H9 (cell line): ENCODE results near the gene DYRK1B. TPM values are rescaled to one million over a fixed set of nuclear protein-coding genes. Genes with fewer than 3 reads are reported as not detected.

ENCODE experiments used
- DNase-seq: peaks from one replicate; pipeline ENCODE4 v3.0.0-alpha.2; 2017
- H2AFZ ChIP-seq: one replicate; pipeline ENCODE4 v1.6.1; 2013; ENCODE audit warnings: mild to moderate bottlenecking, low read length, control low read depth, moderate library complexity
- H2AK5ac ChIP-seq: 2 replicates; pipeline ENCODE4 v1.6.1; 2013; ENCODE audit warnings: low read length, control low read depth, mixed read lengths; ENCODE audit not compliant: insufficient read length
- H2BK120ac ChIP-seq: one replicate; pipeline ENCODE4 v1.6.1; 2013; ENCODE audit warnings: low read depth, mild to moderate bottlenecking, low read length, control low read depth, inconsistent platforms; ENCODE audit not compliant: poor library complexity, severe bottlenecking
- H2BK12ac ChIP-seq: 2 replicates; pipeline ENCODE4 v1.6.1; 2013; ENCODE audit warnings: low read length, control low read depth, mixed read lengths, low read depth; ENCODE audit not compliant: insufficient read length
- H2BK15ac ChIP-seq: 2 replicates; pipeline ENCODE4 v1.6.1; 2013; ENCODE audit warnings: low read depth, low read length, control low read depth
- H2BK20ac ChIP-seq: one replicate; pipeline ENCODE4 v1.6.1; 2013; ENCODE audit warnings: low read depth, mild to moderate bottlenecking, low read length, control low read depth, inconsistent platforms; ENCODE audit not compliant: poor library complexity, severe bottlenecking
- H2BK5ac ChIP-seq: 2 replicates; pipeline ENCODE4 v1.6.1; 2013; ENCODE audit warnings: low read length, control low read depth, mixed read lengths; ENCODE audit not compliant: insufficient read length
- H3K14ac ChIP-seq: 2 replicates; pipeline ENCODE4 v1.6.1; 2013; ENCODE audit warnings: low read length, control low read depth; ENCODE audit not compliant: insufficient read depth
- H3K18ac ChIP-seq: 2 replicates; pipeline ENCODE4 v1.6.1; 2013; ENCODE audit warnings: low read depth, mild to moderate bottlenecking, mixed read lengths, low read length, control low read depth; ENCODE audit not compliant: insufficient read length
- H3K23ac ChIP-seq: 2 replicates; pipeline ENCODE4 v1.6.1; 2013; ENCODE audit warnings: low read length, control low read depth, mixed read lengths, low read depth; ENCODE audit not compliant: insufficient read length
- H3K23me2 ChIP-seq: 2 replicates; pipeline ENCODE4 v1.6.1; 2013; ENCODE audit warnings: low read depth, mild to moderate bottlenecking, mixed read lengths, low read length, control low read depth; ENCODE audit not compliant: insufficient read length, poor library complexity, severe bottlenecking
- H3K27ac ChIP-seq: 2 replicates; pipeline ENCODE4 v1.5.1; 2013; ENCODE audit warnings: low read length, control low read depth, mixed read lengths, low read depth; ENCODE audit not compliant: insufficient read length
- H3K27me3 ChIP-seq: 2 replicates; pipeline ENCODE4 v1.6.1; 2013; ENCODE audit warnings: low read length, control low read depth, inconsistent platforms; ENCODE audit not compliant: insufficient read depth
- H3K4ac ChIP-seq: 2 replicates; pipeline ENCODE4 v1.6.1; 2013; ENCODE audit warnings: low read depth, mild to moderate bottlenecking, control low read depth, inconsistent platforms, low read length, moderate library complexity
- H3K4me1 ChIP-seq: 2 replicates; pipeline ENCODE4 v1.6.1; 2013; ENCODE audit warnings: low read length, control low read depth, inconsistent platforms; ENCODE audit not compliant: insufficient read depth
- H3K4me2 ChIP-seq: 2 replicates; pipeline ENCODE4 v1.6.1; 2013; ENCODE audit warnings: low read length, control low read depth, mixed read lengths; ENCODE audit not compliant: insufficient read length, insufficient read depth
- H3K56ac ChIP-seq: 2 replicates; pipeline ENCODE4 v1.6.1; 2013; ENCODE audit warnings: low read depth, mild to moderate bottlenecking, mixed read lengths, low read length, control low read depth; ENCODE audit not compliant: insufficient read length
- H3K79me1 ChIP-seq: 2 replicates; pipeline ENCODE4 v1.6.1; 2013; ENCODE audit warnings: low read depth, mild to moderate bottlenecking, moderate library complexity, low read length, control low read depth, inconsistent platforms; ENCODE audit not compliant: insufficient read depth, poor library complexity, severe bottlenecking
- H3K79me2 ChIP-seq: 2 replicates; pipeline ENCODE4 v1.6.1; 2013; ENCODE audit warnings: low read length, control low read depth, inconsistent platforms; ENCODE audit not compliant: insufficient read depth
- H3K9ac ChIP-seq: 2 replicates; pipeline ENCODE4 v1.6.1; 2013; ENCODE audit warnings: low read length, control low read depth, mixed read lengths; ENCODE audit not compliant: insufficient read length; ENCODE audit errors: extremely low read depth
- H3K9me3 ChIP-seq: one replicate; pipeline ENCODE4 v1.6.1; 2013; ENCODE audit warnings: low read depth, low read length, inconsistent platforms; ENCODE audit not compliant: control insufficient read depth
- H3T11ph ChIP-seq: one replicate; pipeline ENCODE4 v1.6.1; 2013; ENCODE audit warnings: mild to moderate bottlenecking, low read length, control low read depth, inconsistent platforms
- H4K20me1 ChIP-seq: one replicate; pipeline ENCODE4 v1.6.1; 2013; ENCODE audit not compliant: control insufficient read depth, insufficient read length, insufficient read depth
- H4K5ac ChIP-seq: 2 replicates; pipeline ENCODE4 v1.6.1; 2013; ENCODE audit warnings: low read depth, mild to moderate bottlenecking, mixed read lengths, low read length, control low read depth; ENCODE audit not compliant: insufficient read length
- H4K8ac ChIP-seq: replicated peaks from 2 replicates; pipeline ENCODE4 v1.6.1; 2013; ENCODE audit warnings: low read length, control low read depth, mixed read lengths, low read depth; ENCODE audit not compliant: insufficient read length
- H4K91ac ChIP-seq: 2 replicates; pipeline ENCODE4 v1.6.1; 2013; ENCODE audit warnings: low read depth, mild to moderate bottlenecking, moderate library complexity, mixed read lengths, low read length, control low read depth; ENCODE audit not compliant: insufficient read length
- H3K27ac Mint-ChIP-seq, 3 experiments: 2 replicates in 2 of 3; 3 replicates in 1 of 3; pipeline ENCODE4 v1.8.0; 2020 to 2021; ENCODE audit warnings: mixed read lengths in 3 of 3, mild to moderate bottlenecking in 1 of 3, moderate library complexity in 1 of 3
- H3K27me3 Mint-ChIP-seq: 2 replicates; pipeline ENCODE4 v1.8.0; 2021; ENCODE audit warnings: low read depth, mild to moderate bottlenecking, moderate library complexity, mixed read lengths
- H3K36me3 Mint-ChIP-seq, 3 experiments: 2 replicates in 2 of 3; 3 replicates in 1 of 3; pipeline ENCODE4 v1.8.0; 2020 to 2021; ENCODE audit warnings: low read depth in 3 of 3, mixed read lengths in 3 of 3; ENCODE audit not compliant: insufficient read depth in 1 of 3
- H3K4me1 Mint-ChIP-seq, 2 experiments: 2 replicates each; pipeline ENCODE4 v1.8.0; 2020; ENCODE audit warnings: mixed read lengths in 2 of 2
- H3K4me3 Mint-ChIP-seq, 2 experiments: 2 replicates in 1 of 2; 3 replicates in 1 of 2; pipeline ENCODE4 v1.8.0; 2020 to 2021; ENCODE audit warnings: mild to moderate bottlenecking in 2 of 2, mixed read lengths in 2 of 2, moderate library complexity in 1 of 2
- H3K9me3 Mint-ChIP-seq, 2 experiments: 2 replicates in 1 of 2; 3 replicates in 1 of 2; pipeline ENCODE4 v1.8.0; 2020; ENCODE audit warnings: mild to moderate bottlenecking in 2 of 2, mixed read lengths in 2 of 2, moderate library complexity in 1 of 2
- CTCF ChIP-seq: fragments of 200-600 bp; sonication (generic); conservative IDR thresholded peaks from 3 replicates; pipeline ENCODE4 v1.8.0; 2021; ENCODE audit warnings: antibody characterized with exemption, mild to moderate bottlenecking
- WGBS: extraction: QIAGEN DNeasy Blood & Tissue Kit; methylation state at CpG from one replicate; pipeline ENCODE4 v1.1.7; 2013; ENCODE audit warnings: missing lambda C conversion rate, low lambda C conversion rate, mixed read lengths; ENCODE audit not compliant: insufficient read length; ENCODE audit errors: extremely low coverage; 5-methylcytosine and 5-hydroxymethylcytosine counted together
- total RNA-seq: library from RNA; stranded (reverse); gene quantifications from 2 replicates; pipeline ENCODE4 v1.2.1, GENCODE V29; 2021

Gene DYRK1B
- total RNA-seq, 1 experiment from 2014 or later: 14.3 TPM

- Mint-ChIP-seq H3K27ac (no peak overlapping the region), H3K36me3 (peaks cover 15 to 41% (median 38%) of the 10 kb centered on the region in 3 experiments), H3K4me3 (no peak overlapping the region), H3K27me3 (no peaks in the 10 kb centered on the region), H3K4me1 (peaks cover 3% of the 10 kb centered on the region in 2 experiments; a peak in 3 of 4 replicates), H3K9me3 (no peaks in the 10 kb centered on the region)
- H3K9me3 ChIP-seq: no peaks in the 10 kb centered on the region
- H2AK5ac ChIP-seq: no peak overlapping the region
- H2BK12ac ChIP-seq: no peak overlapping the region
- no peak overlapping the region for H3K18ac ChIP-seq
- no peak overlapping the region for H3K9ac ChIP-seq
- DNase-seq: no peak
- no peak overlapping the region for H2BK120ac ChIP-seq
- H3K56ac ChIP-seq: no peak overlapping the region
- H3K79me2 ChIP-seq: no peaks in the 10 kb centered on the region
- no peak overlapping the region for H2BK15ac ChIP-seq
- no peak overlapping the region for H3K14ac ChIP-seq
- peaks cover 8% of the 10 kb centered on the region for H3K23me2 ChIP-seq
- no peak overlapping the region for H3T11ph ChIP-seq
- H2AFZ ChIP-seq: no peak overlapping the region
- H3K79me1 ChIP-seq: no peaks in the 10 kb centered on the region
- H2BK5ac ChIP-seq: no peak overlapping the region
- no peak overlapping the region for H2BK20ac ChIP-seq
- no peak overlapping the region for H4K91ac ChIP-seq
- H3K4ac ChIP-seq: no peak overlapping the region
- WGBS: no CpG with 5 or more reads among the region's 35 CpGs
- no peaks in the 10 kb centered on the region for H3K27me3 ChIP-seq
- H4K20me1 ChIP-seq: no peaks in the 10 kb centered on the region
- H3K4me2 ChIP-seq: no peak overlapping the region
- H3K4me1 ChIP-seq: no peaks in the 10 kb centered on the region
- H3K27ac ChIP-seq: no peak overlapping the region
- no peak overlapping the region for H4K5ac ChIP-seq
- no peak overlapping the region for H4K8ac ChIP-seq
- TF ChIP-seq CTCF: no peak
- no peak overlapping the region for H3K23ac ChIP-seq
Measured at GRCh38 chr19:39826311-39826945, 7.5 kb downstream of the DYRK1B start.
